Measurements from ENCODE around the gene ITGB4.

DNA sequence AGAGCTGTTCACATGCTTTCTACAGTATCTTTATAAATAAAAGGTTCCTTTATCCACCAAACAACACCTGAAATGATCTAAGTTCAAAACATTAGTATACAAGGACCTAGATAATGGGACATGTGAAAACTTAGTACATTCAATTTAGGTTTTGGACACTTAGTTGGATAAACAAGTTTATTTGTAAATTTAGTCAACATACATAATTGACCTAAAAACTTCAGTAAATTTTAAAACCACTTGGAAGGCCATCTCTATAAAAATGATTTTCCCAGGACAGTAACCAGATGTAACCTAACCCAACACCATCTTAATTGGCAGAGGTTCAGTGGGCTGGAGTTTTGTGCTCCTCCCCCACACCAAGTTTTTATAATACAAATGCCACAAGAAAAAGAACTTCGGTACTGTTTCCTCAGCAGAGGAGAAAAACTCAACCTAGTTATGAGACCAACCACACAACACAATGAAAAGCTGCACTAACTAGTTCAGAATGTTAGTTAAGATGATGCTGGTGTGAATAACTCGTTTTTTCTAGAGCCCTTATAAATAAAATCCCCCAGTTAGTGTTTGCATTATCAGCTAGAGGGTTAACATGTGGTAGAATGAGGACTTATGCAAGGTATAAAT is 56.1 kb downstream of the ITGB4 start:
- TF ChIP-seq, protein P1, sequence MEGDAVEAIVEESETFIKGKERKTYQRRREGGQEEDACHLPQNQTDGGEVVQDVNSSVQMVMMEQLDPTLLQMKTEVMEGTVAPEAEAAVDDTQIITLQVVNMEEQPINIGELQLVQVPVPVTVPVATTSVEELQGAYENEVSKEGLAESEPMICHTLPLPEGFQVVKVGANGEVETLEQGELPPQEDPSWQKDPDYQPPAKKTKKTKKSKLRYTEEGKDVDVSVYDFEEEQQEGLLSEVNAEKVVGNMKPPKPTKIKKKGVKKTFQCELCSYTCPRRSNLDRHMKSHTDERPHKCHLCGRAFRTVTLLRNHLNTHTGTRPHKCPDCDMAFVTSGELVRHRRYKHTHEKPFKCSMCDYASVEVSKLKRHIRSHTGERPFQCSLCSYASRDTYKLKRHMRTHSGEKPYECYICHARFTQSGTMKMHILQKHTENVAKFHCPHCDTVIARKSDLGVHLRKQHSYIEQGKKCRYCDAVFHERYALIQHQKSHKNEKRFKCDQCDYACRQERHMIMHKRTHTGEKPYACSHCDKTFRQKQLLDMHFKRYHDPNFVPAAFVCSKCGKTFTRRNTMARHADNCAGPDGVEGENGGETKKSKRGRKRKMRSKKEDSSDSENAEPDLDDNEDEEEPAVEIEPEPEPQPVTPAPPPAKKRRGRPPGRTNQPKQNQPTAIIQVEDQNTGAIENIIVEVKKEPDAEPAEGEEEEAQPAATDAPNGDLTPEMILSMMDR (IDR thresholded peaks at IDR 0.05) = no peak
- TF ChIP-seq EP300 (IDR thresholded peaks at IDR 0.05) (no peak), POLR2A (IDR thresholded peaks at IDR 0.05) (no peak), POLR2AphosphoS5 (IDR thresholded peaks at IDR 0.05) (no peak)

All from upper lobe of left lung (tissue), 4 donors.